K562 (cell line): Measurements from ENCODE around the gene PDE4D. TPM values are rescaled to one million over a fixed set of nuclear protein-coding genes. Genes with fewer than 3 reads are reported as not detected.

Experiments used
- ARNT ChIP-seq, 2 experiments: fragments of 450-650 bp; IDR thresholded peaks; 2 replicates each; pipeline ENCODE4 v1.6.1; 2016; ENCODE audit warnings: mild to moderate bottlenecking in 1 of 2
- BDP1 ChIP-seq: IDR thresholded peaks from 3 replicates; pipeline ENCODE4 v1.6.1; 2011; ENCODE audit not compliant: insufficient read length, insufficient read depth
- KAT2B ChIP-seq: IDR thresholded peaks from one replicate; pipeline ENCODE4 v1.6.1; 2012; ENCODE audit warnings: low read depth, mild to moderate bottlenecking, control low read depth, inconsistent platforms, low read length, moderate library complexity
- PRMT5 ChIP-seq: sonication (generic); formaldehyde crosslinking; IDR thresholded peaks from 2 replicates; pipeline ENCODE4 v1.5.0; 2020; ENCODE audit warnings: missing genetic modification reagents
- SPI1 ChIP-seq: IDR thresholded peaks from 2 replicates; pipeline ENCODE4 v1.6.1; 2011; ENCODE audit warnings: low read depth, low read length, control low read depth, borderline replicate concordance
- polyA plus RNA-seq, 8 experiments: library from polyadenylated mRNA; depleted of rRNA in 4 of 8; stranded (reverse) in 5 of 8; unstranded in 3 of 8; fragments of >200 nt; fragmentation: Nextera tagmentation in 2 of 8; fragmentation: Illumina TruSeq in 1 of 8; extraction: Ambion mirVana in 2 of 8; extraction: Trizol in 1 of 8; gene quantifications; 2 replicates each; pipeline versions ENCODE4 v1.2.1 to v1.2.3, GENCODE V29; 2011 to 2014; ENCODE audit warnings: inconsistent platforms in 1 of 8, missing spikeins in 1 of 8
- total RNA-seq, 7 experiments: library from RNA; depleted of rRNA in 6 of 7; stranded (reverse); fragments of >200 nt in 6 of 7; fragmentation: Illumina TruSeq in 2 of 7; extraction: Trizol in 2 of 7; gene quantifications; 2 replicates each; pipeline versions ENCODE4 v1.2.1 to v1.2.3, GENCODE V29; 2011 to 2021; ENCODE audit warnings: low replicate concordance in 1 of 7
- TF ChIP-seq, protein P1 (sequence below): fragments of 200-800 bp; sonication (Bioruptor generic); IDR thresholded peaks from 2 replicates; pipeline ENCODE4 v1.6.1; 2017; ENCODE audit warnings: missing genetic modification characterization, missing compliant biosample characterization
- TF ChIP-seq, protein P2 (sequence below), 2 experiments: fragments of 450-650 bp in 1 of 2; sonication (generic) in 1 of 2; formaldehyde crosslinking in 1 of 2; IDR thresholded peaks; 2 replicates each; pipeline versions ENCODE4 v1.7.1 to v1.9.0; 2016 to 2022; ENCODE audit warnings: inconsistent platforms in 1 of 2, mild to moderate bottlenecking in 1 of 2, missing genetic modification reagents in 1 of 2
- TF ChIP-seq, protein P3 (sequence below): fragments of 200-800 bp; sonication (Bioruptor generic); IDR thresholded peaks from 2 replicates; pipeline ENCODE4 v1.6.1; 2016; ENCODE audit warnings: missing genetic modification characterization, missing compliant biosample characterization

The PDE4D gene
- total and polyA plus RNA-seq, 9 of the 15 experiments (the other 6 are each of a cell fraction or from before 2014, with no cell fraction given) = 0.04 to 0.46 (median 0.13) TPM

DNA sequence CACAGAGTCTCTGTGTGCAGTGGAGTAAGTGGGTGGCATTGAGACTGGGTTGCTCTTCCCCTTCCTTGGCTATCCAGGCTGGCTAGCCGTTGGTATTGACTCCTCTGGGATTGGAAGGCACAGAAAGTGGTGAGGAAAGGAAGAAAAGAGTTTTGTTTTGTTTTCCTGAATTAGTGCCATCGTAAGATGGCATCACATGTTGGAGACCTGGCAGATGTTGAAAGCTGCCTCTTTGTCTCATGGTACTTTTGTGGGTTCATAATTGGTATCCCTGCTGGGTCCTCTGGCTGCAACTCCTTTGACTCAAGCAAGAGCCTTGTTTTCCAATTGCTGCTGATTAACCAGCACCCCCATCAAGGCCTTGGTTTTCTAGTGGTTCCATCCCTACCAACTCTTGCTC is 293.8 kb downstream of the PDE4D start (continued):
- TF ChIP-seq, protein P1, sequence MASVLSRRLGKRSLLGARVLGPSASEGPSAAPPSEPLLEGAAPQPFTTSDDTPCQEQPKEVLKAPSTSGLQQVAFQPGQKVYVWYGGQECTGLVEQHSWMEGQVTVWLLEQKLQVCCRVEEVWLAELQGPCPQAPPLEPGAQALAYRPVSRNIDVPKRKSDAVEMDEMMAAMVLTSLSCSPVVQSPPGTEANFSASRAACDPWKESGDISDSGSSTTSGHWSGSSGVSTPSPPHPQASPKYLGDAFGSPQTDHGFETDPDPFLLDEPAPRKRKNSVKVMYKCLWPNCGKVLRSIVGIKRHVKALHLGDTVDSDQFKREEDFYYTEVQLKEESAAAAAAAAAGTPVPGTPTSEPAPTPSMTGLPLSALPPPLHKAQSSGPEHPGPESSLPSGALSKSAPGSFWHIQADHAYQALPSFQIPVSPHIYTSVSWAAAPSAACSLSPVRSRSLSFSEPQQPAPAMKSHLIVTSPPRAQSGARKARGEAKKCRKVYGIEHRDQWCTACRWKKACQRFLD (CRISPR knock-in tag) = no peak
- TF ChIP-seq BDP1 (no peak), SPI1 (no peak), ARNT (IDR thresholded peaks at IDR 0.05) (no peak), PRMT5 (CRISPR knock-in tag) (no peak), KAT2B (no peak)
- TF ChIP-seq, protein P2, sequence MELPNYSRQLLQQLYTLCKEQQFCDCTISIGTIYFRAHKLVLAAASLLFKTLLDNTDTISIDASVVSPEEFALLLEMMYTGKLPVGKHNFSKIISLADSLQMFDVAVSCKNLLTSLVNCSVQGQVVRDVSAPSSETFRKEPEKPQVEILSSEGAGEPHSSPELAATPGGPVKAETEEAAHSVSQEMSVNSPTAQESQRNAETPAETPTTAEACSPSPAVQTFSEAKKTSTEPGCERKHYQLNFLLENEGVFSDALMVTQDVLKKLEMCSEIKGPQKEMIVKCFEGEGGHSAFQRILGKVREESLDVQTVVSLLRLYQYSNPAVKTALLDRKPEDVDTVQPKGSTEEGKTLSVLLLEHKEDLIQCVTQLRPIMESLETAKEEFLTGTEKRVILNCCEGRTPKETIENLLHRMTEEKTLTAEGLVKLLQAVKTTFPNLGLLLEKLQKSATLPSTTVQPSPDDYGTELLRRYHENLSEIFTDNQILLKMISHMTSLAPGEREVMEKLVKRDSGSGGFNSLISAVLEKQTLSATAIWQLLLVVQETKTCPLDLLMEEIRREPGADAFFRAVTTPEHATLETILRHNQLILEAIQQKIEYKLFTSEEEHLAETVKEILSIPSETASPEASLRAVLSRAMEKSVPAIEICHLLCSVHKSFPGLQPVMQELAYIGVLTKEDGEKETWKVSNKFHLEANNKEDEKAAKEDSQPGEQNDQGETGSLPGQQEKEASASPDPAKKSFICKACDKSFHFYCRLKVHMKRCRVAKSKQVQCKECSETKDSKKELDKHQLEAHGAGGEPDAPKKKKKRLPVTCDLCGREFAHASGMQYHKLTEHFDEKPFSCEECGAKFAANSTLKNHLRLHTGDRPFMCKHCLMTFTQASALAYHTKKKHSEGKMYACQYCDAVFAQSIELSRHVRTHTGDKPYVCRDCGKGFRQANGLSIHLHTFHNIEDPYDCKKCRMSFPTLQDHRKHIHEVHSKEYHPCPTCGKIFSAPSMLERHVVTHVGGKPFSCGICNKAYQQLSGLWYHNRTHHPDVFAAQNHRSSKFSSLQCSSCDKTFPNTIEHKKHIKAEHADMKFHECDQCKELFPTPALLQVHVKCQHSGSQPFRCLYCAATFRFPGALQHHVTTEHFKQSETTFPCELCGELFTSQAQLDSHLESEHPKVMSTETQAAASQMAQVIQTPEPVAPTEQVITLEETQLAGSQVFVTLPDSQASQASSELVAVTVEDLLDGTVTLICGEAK (IDR thresholded peaks at IDR 0.05) = no peak
- TF ChIP-seq, protein P2 (CRISPR knock-in tag; IDR thresholded peaks at IDR 0.05) = no peak
- TF ChIP-seq, protein P3, sequence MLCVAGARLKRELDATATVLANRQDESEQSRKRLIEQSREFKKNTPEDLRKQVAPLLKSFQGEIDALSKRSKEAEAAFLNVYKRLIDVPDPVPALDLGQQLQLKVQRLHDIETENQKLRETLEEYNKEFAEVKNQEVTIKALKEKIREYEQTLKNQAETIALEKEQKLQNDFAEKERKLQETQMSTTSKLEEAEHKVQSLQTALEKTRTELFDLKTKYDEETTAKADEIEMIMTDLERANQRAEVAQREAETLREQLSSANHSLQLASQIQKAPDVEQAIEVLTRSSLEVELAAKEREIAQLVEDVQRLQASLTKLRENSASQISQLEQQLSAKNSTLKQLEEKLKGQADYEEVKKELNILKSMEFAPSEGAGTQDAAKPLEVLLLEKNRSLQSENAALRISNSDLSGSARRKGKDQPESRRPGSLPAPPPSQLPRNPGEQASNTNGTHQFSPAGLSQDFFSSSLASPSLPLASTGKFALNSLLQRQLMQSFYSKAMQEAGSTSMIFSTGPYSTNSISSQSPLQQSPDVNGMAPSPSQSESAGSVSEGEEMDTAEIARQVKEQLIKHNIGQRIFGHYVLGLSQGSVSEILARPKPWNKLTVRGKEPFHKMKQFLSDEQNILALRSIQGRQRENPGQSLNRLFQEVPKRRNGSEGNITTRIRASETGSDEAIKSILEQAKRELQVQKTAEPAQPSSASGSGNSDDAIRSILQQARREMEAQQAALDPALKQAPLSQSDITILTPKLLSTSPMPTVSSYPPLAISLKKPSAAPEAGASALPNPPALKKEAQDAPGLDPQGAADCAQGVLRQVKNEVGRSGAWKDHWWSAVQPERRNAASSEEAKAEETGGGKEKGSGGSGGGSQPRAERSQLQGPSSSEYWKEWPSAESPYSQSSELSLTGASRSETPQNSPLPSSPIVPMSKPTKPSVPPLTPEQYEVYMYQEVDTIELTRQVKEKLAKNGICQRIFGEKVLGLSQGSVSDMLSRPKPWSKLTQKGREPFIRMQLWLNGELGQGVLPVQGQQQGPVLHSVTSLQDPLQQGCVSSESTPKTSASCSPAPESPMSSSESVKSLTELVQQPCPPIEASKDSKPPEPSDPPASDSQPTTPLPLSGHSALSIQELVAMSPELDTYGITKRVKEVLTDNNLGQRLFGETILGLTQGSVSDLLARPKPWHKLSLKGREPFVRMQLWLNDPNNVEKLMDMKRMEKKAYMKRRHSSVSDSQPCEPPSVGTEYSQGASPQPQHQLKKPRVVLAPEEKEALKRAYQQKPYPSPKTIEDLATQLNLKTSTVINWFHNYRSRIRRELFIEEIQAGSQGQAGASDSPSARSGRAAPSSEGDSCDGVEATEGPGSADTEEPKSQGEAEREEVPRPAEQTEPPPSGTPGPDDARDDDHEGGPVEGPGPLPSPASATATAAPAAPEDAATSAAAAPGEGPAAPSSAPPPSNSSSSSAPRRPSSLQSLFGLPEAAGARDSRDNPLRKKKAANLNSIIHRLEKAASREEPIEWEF = no peak
